ENCODE results near the gene SLC16A12. TPM values are rescaled to one million over a fixed set of nuclear protein-coding genes. Genes with fewer than 3 reads are reported as not detected.

The SLC16A12 gene
- total and polyA plus RNA-seq, 2 of the 8 experiments (the other 6 are each of a cell fraction or from before 2014, with no cell fraction given): 1.6 to 1.9 TPM

- H3K4ac ChIP-seq (replicated peaks; ENCODE audit: insufficient read length, low read depth, low read length): no peak overlapping the region
- no peaks in the 10 kb centered on the region for H3K9me3 ChIP-seq (ENCODE audit: insufficient read depth in 2 of 2, low read depth in 1 of 2, low read length in 1 of 2)
- H2AK5ac ChIP-seq (ENCODE audit: low read depth, low read length): no peak overlapping the region
- no peak overlapping the region for H2BK120ac ChIP-seq (replicated peaks; ENCODE audit: low read depth, low read length)
- 94% methylated on average over 1 of the region's 1 CpG; no CpG with 5 or more reads in 1 of the 2 experiments for WGBS, 2 experiments (ENCODE audit: extremely low coverage in 1 of 2, insufficient coverage in 1 of 2, insufficient read length in 1 of 2, insufficient replicate concordance in 2 of 2, low coverage in 1 of 2, low lambda C conversion rate in 2 of 2, missing lambda C conversion rate in 1 of 2)
- H3K14ac ChIP-seq (ENCODE audit: insufficient read length): no peak overlapping the region
- DNase-seq (ENCODE audit: low read depth in 1 of 2, low spot score in 2 of 2) (no peak), FAIRE-seq (no peak)
- no peak overlapping the region for H2BK15ac ChIP-seq (ENCODE audit: low read length)
- H3K27ac ChIP-seq (ENCODE audit: low read depth, low read length): no peak overlapping the region
- POLR2A ChIA-PET (ENCODE audit: partially characterized antibody): interaction anchor here (0.7 kb wide), 1 partner anchor 36 kb away, joined by 3 read pairs; no protein-coding TSS in a partner anchor
- H2BK20ac ChIP-seq (ENCODE audit: low read length): no peak overlapping the region
- no peak overlapping the region for H3K4me3 ChIP-seq (ENCODE audit: extremely low read depth in 1 of 4, insufficient read depth in 2 of 4, low read depth in 3 of 4, low read length in 4 of 4)
- no peaks in the 10 kb centered on the region for H3K36me3 ChIP-seq (ENCODE audit: control insufficient read depth in 2 of 4, insufficient read depth in 4 of 4, low read length in 3 of 4)
- H3K23me2 ChIP-seq (ENCODE audit: low read depth, low read length): no peaks in the 10 kb centered on the region; the same call in 1 of the 2 replicates
- H3K79me2 ChIP-seq (ENCODE audit: control insufficient read depth in 1 of 2, insufficient read depth in 2 of 2, low read length in 2 of 2): no peaks in the 10 kb centered on the region
- H4K8ac ChIP-seq (ENCODE audit: extremely low read depth, insufficient read depth, low read length): no peak overlapping the region
- no peak overlapping the region for H2BK12ac ChIP-seq (ENCODE audit: low read depth, low read length)
- no peaks in the 10 kb centered on the region for H3K79me1 ChIP-seq (ENCODE audit: low read depth, low read length)
- H4K91ac ChIP-seq (replicated peaks; ENCODE audit: insufficient read length, low read length): no peak overlapping the region
- no peak overlapping the region for H4K5ac ChIP-seq (ENCODE audit: insufficient read length, low read depth, low read length)
- H3K27me3 ChIP-seq (replicated peaks in 1 of 4; ENCODE audit: control insufficient read depth in 3 of 4, extremely low read depth in 1 of 4, insufficient read depth in 3 of 4, low read length in 3 of 4): no peaks in the 10 kb centered on the region
- H3K23ac ChIP-seq (ENCODE audit: insufficient read length): no peak overlapping the region
- H2BK5ac ChIP-seq (ENCODE audit: low read depth, low read length): no peak overlapping the region
- CTCF ChIA-PET (ENCODE audit: partially characterized antibody): interaction anchor here (1.0 kb wide), 1 partner anchor 26 kb away, joined by 5 read pairs; no protein-coding TSS in a partner anchor
- no peaks in the 10 kb centered on the region for H3K4me1 ChIP-seq (replicated peaks in 1 of 4; ENCODE audit: control insufficient read depth in 3 of 4, insufficient read depth in 4 of 4, low read length in 3 of 4)
- no peak overlapping the region for H3K9ac ChIP-seq (replicated peaks in 1 of 4; ENCODE audit: extremely low read depth in 1 of 4, low read depth in 3 of 4, low read length in 3 of 4)
- H2AFZ ChIP-seq (ENCODE audit: low read length): no peak overlapping the region
- no peak overlapping the region for H3K18ac ChIP-seq (ENCODE audit: extremely low read depth, low read length)
- H3K4me2 ChIP-seq (ENCODE audit: insufficient read depth in 1 of 2, low read depth in 2 of 2, low read length in 2 of 2): no peak overlapping the region
- H3K56ac ChIP-seq (replicated peaks; ENCODE audit: insufficient read length, low read depth, low read length): no peak overlapping the region
- no peaks in the 10 kb centered on the region for H4K20me1 ChIP-seq (replicated peaks in 1 of 2; ENCODE audit: control insufficient read depth in 1 of 2, insufficient read depth in 2 of 2, low read length in 2 of 2)
- TF ChIP-seq TBP (IDR thresholded peaks at IDR 0.05; ENCODE audit: low read depth, low read length) (no peak), RBBP5 (IDR thresholded peaks at IDR 0.05; ENCODE audit: borderline replicate concordance, low read depth, low read length) (no peak), KDM5A (IDR thresholded peaks at IDR 0.05; ENCODE audit: low read length) (no peak), TEAD4 (IDR thresholded peaks at IDR 0.05; ENCODE audit: low read depth, low read length) (no peak), RFX5 (IDR thresholded peaks at IDR 0.05; ENCODE audit: borderline replicate concordance, low read depth, low read length) (no peak)
Observed at GRCh38 chr10:89454561-89455347, 80.6 kb downstream of the SLC16A12 start.

Measured in H1 (cell line).